GM12801 (cell line): ENCODE results near the gene AADACL4.

Experiments used
- CTCF ChIP-seq: IDR thresholded peaks from one replicate; pipeline ENCODE4 v1.5.1; 2011; ENCODE audit warnings: control low read depth; ENCODE audit not compliant: insufficient read length; ENCODE audit errors: extremely low read depth

Gene AADACL4

DNA sequence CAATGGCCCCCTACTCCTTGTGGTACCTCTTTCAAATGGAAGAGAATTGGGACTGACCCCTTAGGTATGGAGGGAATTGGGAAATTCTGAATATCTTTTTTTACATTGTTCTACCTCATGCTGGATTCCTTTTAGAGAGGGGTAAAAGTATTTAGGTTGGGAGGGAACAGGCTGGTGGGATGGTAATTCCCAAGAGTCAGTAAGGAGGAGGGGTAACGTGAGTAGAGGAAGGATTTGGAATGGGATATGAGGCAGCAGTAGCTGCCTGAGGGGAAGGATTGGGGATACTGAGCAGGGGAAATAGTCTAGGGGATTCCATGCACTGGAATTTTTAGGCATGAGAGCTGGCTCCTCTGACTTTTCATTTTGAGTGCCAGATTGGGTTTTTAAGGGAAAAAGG lies 68.2 kb downstream of the AADACL4 start:
- TF ChIP-seq CTCF, result no peak

GRCh38 chr1:12712929-12713328 lies 69.0 kb downstream of the AADACL4 start:
- no peak for TF ChIP-seq CTCF

DNA sequence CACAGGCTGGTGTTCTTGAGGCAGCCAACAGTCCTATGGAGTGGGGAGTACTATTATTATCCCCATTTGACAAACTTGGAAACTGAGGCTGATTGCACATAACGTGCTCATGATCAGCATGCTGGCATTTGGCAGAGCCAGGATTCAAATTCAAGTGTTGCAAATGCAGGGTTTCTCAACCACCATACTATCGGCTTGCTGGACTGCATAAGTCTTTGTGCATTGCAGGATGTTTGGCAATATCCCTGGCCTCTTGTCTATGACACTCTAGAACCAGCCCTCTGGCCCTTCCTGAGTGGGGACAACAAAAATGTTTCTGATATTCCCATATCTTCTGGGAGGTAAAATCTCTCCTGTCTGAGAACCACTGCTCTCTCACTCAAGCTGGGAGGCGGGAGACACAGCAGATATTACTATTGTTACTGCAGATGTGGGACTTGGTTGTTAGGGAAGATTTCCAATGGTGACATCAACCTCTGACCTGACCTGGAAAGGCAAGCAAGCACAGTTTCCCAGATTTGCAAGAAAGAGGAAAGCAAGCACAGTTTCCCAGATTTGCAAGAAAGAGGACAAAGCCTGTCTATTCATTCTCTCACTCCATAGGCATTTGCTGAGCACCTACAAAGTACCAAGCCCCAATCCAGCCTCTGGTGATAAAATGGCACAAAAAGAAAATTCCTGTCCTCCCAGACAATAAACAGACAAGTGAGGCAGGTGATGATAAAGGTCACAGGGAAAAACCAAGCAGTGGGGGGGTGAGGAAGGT lies 71.0 kb downstream of the AADACL4 start:
- no peak for TF ChIP-seq CTCF

DNA sequence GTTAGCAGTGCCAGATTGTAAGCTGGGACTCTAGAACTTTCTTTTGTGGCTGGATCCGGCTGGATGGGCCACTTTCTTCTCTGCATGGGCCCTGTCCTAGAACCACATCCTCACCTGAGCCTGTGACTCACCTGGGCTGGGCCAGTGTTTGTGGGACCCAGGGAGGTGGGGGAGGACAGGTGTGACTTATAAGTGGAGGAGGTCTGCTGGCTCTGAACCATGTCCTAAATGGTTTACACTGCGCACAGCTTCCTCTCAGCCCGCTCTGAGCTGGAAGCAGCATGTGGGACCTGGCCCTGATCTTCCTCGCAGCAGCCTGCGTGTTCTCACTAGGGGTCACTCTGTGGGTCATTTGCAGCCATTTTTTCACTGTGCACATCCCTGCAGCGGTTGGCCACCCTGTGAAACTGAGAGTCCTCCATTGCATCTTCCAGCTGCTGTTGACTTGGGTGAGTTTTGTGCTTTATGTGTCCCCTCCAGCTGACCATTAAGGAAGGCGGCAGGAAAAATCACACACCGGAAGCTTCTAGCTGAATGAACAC lies 72.1 kb downstream of the AADACL4 start, which contains the start of gene AADACL3:
Gene AADACL3 (plus strand): TSS at position 215 of the 542 bp plus-strand sequence. CDS start 67 bp downstream, at position 282.
- TF ChIP-seq CTCF, result no peak
